NCI-H345 treated with DMSO at 0.1 percent for 48 hours (cell line): ENCODE data around the gene APMAP.
A peak's percentile ranks its signal among the peaks of the same experiment; 100 is the strongest.
"Not testable (repeated sequence)": the region's sequence is repeated elsewhere in the genome, so short reads cannot be mapped to it uniquely, and the experiment has no call there.

ENCODE experiments used
- DNase-seq: peaks from one replicate; lab custom pipeline; 2025; ENCODE audit not compliant: unreplicated experiment; lab: John Stamatoyannopoulos, UW

Gene APMAP

DNA sequence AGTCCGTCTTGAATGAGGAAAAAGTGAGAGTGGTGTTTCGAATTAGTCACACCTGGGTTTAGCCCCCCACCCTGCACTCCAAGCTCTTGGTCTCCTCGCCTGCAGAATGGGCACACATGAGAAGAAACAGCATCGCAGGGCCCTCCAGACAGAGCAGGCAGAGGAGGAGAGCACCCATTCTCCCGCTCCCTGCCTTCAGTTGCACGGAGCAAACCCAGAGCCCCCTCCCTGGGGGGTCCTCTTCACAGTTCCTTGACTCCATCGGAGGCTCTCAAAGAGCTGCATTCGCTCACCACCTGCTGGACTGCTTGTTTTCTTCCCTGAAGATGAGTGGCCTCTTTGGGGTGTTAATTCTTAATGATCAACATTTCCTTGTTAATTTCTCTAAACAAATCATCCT lies 38.4 kb downstream of the APMAP start:
- DNase-seq = no peak

DNA sequence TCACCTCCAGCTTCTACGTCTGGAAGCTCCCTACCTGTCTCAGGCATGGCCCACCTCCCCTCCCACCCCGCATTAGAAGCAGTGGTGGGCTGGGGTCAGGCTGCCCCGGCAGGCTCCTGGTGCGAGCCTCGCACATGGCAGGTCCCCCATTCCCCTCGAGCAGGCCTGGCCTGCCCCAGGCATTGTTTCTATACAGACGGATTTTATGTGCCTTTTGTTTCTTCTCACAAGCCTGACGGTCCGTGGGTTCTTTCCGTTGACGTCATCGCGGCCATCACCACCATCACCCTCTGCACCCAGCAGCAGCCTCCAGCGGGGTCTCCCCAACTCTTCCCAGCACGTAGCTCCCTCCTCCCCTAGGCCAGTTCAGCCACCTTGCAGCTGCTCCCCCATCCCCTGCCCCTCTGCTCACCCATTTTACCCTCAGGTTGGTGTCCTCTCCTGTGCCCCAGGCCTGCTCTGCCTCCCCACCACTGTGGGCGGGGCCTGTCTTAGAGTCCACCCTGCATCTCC lies 38.9 kb downstream of the APMAP start:
- no peak for DNase-seq

DNA sequence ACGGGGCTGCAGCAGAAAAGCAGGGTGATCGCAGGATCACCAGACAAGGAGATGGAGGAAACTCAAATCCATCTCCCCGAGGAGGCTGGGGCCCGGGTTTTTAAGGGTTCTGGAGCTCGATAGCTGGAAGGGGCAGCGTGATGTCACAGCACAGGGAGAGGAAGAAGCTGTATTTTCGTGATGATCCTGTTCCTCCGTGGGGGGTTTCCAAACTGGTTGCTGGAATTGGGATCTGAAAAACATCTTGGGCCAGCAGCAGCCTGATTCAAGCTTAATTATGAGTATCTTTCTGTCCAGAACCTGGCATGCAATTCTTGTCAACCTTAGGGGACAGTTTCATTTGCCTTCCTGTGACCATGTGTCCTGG lies 39.4 kb downstream of the APMAP start:
- DNase-seq = no peak

DNA sequence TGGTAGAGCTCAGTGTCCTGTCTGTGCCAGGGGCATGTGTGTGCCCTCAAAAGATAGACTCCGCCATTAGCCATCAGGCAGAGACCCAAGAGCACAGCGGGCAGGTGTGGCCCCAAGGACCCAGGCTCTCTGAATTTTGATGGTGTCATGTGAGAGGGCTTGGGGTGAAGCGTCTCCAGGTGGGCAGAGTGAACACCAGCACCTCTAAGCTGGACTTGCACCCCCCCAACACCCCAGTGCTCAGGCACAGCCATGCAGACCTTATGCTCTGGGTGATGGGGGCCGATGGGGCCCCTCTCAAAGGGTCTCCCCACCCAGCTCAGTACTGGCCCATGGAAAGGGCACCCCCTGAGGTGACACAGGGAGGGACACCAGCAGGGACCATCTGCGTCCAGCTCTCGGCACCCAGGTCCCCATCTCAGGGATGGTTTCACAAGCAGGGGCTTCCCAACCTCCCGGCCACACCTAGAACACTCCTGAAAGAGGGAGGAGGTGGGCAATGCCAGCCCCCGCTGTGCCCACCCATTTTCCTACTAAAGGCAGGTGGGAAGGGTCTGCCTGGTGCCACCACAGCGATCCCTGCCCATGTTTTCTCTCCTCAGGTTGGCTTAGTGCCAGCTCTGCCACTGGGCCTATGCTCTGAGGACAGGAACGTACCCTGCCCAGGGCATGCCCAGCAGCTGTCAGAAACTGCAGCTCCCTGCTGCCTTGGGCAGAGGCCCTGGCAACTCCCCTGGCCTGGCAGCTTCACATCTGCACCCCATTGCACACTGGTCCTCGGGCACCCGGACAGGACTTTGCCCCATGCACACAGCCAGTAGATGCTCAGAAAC lies 40.0 kb downstream of the APMAP start:
- DNase-seq = peak; percentile 36

DNA sequence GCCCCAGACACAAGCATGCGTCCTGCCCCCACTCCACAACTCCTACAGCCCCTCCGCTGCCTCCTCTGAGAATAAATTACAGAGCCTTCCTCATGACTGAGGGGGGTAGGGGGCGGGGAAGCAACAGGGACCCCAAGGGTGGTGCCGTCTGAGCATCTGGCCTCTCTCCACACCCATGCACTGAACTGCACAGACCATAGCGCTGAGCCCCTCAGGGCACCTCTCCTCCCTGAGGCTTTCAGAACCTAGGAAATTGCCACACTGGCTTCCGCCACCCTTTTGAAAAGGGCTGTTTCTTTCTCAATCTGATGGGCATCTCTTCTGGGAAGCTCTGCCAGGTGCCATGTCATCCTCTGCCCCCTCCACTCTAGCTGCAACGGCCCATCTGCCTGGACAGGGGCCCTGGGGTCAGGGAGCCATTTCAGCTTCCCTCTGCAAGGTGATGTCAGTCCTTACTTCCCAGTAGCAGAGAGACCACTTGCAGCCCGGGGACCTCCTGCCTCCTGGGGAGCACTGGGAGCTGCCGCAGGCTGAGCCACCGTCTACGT lies 40.9 kb downstream of the APMAP start:
- DNase-seq = no peak

DNA sequence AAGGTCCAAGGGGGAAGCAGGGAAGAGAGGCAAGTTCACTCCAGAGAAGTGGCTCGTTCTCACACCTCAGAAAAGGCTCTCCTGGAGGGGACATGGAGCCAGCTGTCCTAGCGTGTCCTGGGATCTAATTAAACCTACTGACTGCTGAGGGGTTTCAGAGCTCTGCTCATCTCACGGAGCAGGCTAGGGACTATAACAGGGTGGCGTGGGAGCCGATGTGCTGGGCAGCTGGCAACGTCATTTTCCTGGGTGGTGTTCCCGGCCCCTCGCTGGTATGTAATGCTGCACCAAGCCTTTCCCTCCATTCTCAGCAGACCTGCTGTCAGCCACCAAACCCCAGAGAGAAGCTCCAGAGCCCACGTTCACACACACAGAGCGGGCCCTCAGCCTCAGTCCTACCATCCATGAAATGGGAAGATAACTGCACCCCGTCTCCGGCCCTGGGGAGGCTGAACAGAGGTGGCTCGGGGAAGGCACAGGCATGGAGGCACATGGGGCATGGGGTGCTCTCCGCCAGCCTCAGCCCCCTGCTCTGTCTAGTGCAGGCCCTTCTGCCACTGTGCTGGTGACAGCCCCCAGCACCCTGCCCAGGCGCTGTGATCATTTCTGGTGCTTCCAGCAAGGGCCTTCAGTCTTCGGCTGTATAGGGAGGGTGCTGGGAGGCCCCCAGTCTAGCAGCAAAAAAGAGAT lies 41.6 kb downstream of the APMAP start:
- DNase-seq = no peak

DNA sequence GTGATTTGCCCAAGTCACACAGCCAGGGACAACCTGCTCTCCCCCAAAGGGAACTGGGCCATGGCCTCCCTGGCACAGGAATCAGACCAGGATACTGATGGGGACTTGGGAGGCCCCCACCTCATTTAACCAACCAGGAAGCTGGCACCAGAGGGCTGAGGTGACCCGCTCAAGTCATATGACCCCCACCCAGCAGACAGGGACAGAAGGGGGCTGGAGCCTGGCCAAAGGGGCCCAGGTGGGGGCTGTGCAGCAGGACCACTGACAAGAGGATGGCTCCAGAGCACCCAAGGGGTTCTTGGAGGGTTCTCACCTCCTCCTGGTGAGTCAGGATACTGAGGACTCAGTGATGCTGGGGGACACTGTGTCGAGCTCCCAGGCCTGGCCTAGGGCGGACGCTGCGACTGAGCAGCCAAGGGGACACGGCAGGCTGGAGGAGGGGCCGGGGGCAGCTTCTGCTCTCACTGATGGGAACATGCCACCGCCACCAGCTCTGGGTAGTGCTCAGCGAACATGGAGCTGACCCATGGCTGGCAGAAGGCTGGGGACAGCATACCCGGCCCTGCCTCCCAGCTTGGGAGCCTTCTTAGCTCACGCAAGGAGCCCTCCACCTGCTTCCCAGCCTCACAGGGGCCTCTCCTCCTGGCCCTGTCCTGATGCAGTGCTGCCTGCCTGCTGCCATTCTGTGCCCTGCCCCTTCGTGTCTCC lies 42.3 kb downstream of the APMAP start:
- DNase-seq = no peak

DNA sequence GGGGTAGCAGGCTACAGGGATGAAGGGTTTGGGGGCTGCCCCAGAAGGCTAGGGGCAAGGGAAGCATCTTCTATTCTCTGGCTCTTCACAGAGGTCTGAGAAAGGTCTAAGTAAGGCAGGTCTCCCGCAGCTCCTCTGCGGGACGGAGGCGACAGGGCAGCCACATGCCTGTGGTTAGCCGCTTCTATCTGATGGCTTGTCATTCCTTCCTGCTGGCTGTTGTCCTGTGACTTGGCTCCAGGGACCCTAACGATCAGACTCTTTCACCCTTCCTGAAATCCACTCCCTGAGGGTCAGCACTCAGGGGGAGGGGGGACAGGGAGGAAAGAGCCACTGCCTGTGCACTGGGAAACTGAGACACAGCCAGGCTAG lies 42.8 kb downstream of the APMAP start:
- no peak for DNase-seq

- no peak for DNase-seq
These were observed 43.4 kb downstream of the APMAP start, which contains the start of gene CST7 for GRCh38 chr20:24948939-24949679. CST7 (plus strand) TSS chr20:24949269; CDS start chr20:24949506, 237 bp downstream.

- DNase-seq = not testable (repeated sequence)
These were observed 44.1 kb downstream of the APMAP start for GRCh38 chr20:24948396-24948938.

GRCh38 chr20:24946376-24946775 lies 46.2 kb downstream of the APMAP start:
- DNase-seq = not testable (repeated sequence)

GRCh38 chr20:24943731-24944130 lies 48.8 kb downstream of the APMAP start:
- no peak for DNase-seq

DNA sequence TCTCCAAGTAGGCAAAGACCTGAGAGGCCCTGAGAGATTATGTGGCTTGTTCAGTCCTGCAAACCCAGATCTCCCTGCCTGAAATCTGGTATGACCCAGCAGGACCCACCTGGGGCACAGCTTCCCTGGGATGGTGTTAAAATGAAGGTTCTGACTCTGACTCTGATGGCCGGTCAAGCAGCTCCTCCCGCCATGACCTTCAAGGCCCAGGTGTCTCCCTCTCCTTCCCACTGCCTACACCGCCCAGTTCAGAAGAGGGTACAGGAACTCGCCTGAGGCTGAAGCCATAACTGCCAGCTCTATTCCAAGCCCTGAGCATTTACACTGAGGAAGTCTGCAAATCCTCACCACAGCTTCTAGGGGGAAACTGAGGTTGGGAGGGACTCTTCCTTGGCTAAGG lies 49.4 kb downstream of the APMAP start:
- DNase-seq = no peak

DNA sequence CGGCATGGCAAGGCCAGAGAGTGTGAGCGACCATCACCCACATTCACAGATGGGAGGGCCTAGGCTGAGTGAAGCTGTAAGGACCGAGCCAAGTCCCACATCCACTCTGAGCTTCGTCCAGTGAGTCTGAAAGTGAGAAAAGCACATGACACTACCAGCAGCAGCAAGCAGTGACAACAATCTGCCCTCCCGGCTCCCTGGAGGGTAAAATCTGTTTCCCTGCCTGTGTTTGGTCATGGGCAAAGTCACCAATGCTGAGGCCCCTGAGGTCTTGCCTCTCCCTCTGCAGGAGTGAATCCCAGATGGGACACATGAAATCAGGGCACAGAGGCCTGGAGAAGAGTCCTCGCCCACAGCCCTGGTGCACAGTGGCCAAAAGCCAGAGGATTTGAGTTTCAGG lies 49.9 kb downstream of the APMAP start:
- DNase-seq = no peak

GRCh38 chr20:24939036-24939435 lies 53.5 kb downstream of the APMAP start:
- DNase-seq = no peak

DNA sequence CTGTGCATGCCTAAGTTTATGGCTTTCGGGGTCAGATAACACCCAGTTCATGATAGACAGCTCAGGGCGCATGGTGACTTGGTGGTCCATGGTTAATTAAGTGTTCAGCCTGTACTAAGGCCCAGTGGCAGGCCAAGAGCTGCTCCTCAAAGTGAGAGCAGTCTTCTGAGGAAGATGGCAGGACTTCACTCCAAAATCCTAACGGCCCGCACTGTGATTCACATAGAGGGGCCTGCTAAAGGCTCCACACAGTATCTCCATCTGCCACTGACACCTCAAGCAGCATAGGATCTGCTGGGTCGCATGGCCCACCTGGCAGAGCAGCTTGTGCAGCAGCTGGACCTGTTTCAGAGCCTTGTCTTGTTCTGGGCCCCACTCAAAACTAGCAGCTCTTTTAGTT lies 54.1 kb downstream of the APMAP start:
- DNase-seq = no peak

DNA sequence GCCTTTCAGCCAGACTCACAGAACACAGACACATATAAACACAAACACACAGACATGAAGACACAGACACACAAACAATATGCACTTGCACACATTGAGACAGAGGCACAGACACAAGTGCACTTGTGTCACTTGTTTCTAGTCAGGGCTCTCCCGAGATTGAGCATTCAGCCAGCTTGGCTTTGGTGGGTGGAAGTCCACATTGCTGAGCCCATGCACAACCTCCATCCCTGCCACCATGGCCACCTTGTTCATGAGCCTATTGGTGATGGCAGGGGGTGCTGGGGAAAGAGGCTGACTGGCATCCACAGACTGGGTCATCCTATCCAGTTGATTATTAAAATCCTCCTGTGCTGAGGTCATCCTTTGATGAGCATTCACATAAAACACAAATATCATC lies 55.0 kb downstream of the APMAP start:
- no peak for DNase-seq

DNA sequence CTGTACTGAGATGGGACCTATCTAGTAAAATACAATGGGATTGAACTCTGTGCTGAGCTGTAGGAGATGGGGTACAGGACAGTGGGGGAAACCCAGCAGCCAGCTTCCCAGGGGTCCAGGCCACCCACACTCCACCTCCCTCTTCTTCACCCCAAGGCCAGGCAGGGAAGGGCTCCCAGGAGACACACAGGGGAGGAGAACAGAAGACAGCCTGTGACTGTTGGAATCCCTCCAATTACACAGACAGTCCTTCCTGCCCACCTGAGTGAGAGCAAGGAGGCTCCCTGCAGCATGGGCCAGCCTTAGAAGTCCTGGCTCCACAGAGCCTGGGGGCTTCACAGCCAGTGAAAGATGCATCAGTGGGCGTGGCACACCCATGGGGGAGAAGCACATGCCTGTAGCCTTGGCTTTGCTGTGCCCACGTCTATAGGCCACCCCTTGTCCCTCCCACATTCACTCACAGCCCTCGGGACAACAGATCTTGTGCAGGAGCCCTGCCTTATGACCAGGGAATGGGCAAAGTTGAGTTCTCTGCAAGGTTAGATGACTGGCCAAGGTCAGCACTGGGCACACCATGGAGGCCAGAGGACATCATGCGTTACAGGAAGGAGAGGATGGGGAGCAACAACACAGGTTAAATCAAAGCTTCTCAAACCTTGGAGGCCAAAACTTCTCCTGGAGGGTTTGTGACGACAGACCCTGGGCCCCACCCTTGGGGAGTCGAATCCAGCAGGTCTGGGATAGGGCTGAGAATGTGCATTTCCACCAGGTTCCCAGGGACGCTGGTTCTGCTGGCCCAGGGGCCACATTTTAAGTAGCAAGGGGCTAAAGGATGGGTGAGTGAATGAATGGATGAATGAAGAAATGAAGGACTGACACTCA lies 55.8 kb downstream of the APMAP start:
- DNase-seq = no peak

DNA sequence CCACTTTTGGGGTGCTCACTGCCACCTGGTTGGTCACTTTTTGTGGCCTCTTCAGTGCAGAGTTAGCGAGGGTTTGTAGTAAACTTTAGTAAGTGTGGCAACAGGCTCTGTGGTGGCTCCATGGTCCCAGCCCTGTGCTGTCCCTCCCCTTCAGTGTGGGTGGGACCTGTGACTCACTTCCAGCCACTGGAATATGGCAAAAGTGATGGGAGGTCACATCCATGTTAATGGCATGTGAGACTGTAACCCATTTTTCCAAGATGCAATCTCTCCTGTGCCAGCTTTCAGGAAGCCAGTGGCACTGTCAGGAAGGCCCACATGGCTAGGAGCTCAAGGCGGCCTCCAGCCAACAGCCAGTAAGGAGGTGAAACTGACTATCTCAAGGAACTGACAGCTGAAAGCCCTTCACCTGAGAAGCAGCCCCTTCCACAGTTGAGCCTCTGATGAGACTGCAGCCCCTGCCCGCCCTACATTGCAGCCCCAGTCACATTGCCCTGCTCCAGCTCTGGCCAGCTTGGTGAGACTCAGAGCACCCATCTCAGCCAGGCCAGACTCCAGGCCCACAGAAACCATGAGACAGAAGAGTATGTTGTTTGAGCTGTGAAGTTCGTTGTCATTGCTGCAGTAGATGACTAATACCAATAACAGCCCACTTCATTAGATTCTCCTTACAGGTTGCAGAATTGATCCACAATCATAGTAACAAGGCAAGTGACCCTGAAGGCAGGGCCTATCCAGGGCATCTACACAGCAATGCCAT lies 56.6 kb downstream of the APMAP start:
- DNase-seq = no peak
